ENCODE data around the gene FAN1.

DNA sequence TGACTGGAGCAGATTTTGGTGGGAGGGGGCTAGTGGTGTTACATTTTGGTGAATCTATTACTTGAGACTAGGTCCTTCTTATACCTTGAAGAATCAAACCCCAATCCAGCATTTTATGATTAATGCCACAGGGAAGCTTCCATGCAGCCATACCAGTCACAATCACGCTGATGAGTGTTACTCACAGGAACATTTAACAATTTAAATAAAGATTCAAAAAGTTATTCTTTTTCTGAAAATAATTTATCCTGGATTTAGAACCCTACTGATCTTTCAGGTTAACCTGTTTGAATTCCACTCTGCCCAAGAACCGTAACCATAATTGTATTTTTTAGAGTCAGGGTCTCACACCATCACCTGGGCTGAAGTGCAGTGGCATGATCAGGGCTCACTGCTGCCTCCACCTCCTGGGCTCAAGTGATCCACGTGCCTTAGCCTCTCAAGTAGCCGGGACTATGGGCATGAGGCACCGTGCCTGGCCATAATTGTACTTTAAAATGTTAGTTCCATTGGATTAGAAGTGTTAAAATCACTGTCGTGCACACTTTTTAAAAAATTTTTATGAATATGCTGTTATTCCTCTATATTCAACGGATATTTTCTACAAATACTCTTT is 88.6 kb downstream of the FAN1 start:
- no peak for TF ChIP-seq EZH2phosphoT487 (IDR thresholded peaks at IDR 0.05; ENCODE audit: borderline replicate concordance)
- no peak for TF ChIP-seq CTCF (conservative IDR thresholded peaks at IDR 0.05; ENCODE audit: low read length)

Data from Loucy (cell line).